ENCODE results near the gene HGS.

Gene HGS, protein sequence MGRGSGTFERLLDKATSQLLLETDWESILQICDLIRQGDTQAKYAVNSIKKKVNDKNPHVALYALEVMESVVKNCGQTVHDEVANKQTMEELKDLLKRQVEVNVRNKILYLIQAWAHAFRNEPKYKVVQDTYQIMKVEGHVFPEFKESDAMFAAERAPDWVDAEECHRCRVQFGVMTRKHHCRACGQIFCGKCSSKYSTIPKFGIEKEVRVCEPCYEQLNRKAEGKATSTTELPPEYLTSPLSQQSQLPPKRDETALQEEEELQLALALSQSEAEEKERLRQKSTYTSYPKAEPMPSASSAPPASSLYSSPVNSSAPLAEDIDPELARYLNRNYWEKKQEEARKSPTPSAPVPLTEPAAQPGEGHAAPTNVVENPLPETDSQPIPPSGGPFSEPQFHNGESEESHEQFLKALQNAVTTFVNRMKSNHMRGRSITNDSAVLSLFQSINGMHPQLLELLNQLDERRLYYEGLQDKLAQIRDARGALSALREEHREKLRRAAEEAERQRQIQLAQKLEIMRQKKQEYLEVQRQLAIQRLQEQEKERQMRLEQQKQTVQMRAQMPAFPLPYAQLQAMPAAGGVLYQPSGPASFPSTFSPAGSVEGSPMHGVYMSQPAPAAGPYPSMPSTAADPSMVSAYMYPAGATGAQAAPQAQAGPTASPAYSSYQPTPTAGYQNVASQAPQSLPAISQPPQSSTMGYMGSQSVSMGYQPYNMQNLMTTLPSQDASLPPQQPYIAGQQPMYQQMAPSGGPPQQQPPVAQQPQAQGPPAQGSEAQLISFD

DNA sequence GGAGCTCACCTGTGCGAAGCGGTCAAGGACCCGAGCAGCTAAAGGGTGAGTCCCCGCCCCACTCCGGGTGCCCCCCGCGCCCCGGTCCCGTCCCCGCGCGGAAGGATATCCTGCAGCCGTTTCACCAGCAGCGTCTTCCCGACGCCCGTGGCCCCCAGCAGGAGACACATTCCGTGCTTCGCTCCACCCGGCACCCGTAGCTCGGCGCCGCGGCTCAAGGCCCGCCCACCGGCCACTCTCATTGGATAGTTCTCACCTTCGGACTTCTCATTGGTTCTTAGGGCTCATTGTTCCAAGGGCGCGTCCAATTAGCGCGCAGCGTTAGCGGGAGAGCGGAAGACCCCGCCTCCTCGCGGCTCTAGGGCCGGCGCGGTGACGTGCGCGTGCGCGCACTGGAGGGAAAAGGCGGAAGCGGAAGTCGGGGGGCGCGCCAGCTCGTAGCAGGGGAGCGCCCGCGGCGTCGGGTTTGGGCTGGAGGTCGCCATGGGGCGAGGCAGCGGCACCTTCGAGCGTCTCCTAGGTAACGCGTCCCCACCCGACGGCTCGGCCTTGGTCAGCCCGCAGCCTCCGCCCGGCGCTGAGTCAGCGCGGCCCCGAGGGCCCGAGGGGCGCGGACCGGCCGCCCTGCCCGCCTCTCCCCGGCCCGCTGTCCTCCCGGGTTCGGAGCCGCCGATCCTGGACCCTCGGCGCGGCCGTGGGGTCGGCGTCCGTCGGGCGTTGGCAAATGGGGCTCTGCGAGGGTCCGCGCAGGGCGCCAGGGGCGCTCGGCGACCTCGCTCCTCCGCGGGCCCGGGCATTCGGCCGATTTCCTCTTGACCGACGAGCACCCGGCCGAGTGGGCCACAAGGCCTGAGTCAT lies at the start of gene HGS, which contains the start of gene ARL16:
HGS (plus strand) TSS at position 428 of the 858 bp plus-strand sequence; CDS start at position 484, 56 bp downstream.
ARL16 (minus strand) TSS at position 214 of the 858 bp plus-strand sequence; CDS start at position 170, 44 bp downstream.
- peak within 1 kb of the TSS; percentile 97 for H3K4me3 ChIP-seq (ENCODE audit: low read depth, low read length)
- DNase-seq (ENCODE audit: low read depth), result peak; percentile 97

DNA sequence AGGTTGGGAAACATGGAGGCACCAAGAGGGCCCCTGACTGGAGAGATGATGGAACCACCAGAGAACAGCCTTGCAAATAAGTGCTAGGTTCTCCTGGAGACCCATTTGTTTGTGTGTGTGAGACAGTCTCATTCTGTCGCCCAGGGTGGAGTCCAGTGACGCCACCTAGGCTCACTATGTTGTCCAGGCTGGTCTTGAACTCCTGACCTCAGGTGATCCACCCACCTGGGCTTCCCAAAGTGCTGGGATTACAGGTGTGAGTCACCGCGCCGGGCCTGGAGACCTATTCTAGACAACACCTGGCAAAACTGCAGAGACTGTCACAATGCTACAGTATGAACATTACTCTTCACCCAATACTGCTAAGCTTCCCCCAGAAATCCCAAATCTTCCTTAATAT lies 48.4 kb upstream of the HGS start:
- no peak overlapping the region for H3K4me3 ChIP-seq (ENCODE audit: low read depth, low read length)

GRCh38 chr17:81635973-81636504 lies 47.8 kb upstream of the HGS start:
- DNase-seq (ENCODE audit: low read depth), result no peak
- H3K4me3 ChIP-seq (ENCODE audit: low read depth, low read length), result peak overlapping the region; percentile 92

More for the DNA sequence above, 48.4 kb upstream of the HGS start:
- DNase-seq (ENCODE audit: low read depth), result no peak

DNA sequence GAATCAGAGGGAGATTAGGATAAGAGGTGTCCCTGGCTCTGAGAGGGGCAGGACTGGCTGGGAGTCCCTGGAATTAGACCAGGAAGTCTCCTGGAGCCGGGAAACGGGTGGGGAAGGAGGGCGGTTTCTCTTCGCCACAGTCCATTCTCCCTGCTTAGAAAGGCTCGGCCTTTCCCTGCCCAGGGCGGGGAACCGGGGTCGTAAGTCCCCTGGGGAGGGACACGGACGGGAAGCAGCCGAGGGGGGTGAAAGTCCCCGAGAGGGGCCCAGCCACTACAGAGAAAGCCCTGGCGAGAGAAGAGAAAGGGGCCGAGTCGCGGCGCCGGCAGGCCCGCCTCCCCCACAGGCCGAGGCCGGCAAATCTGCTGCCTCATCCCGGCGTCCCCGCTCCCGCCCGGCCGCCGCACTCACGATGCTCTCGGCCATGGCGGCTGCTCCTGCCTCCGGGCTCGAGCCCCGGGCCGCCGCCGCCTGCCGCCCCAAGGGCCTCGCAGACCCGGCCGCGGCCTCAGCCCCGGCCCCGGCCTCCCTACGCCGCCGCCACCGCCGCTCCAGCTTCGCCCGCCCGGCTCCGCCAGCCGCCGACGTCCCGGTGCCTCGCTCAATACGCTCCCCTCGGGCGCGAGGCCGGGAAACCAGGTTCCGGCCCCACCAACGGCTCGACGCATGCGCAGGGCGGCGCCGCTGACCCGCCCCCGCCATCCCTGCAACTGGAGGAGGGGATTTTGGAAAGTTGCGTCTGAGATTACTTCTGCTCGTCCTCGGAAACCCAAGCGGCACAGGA lies 47.1 kb upstream of the HGS start, which contains the start of the genes NPLOC4 and TSPAN10:
NPLOC4 (minus strand) TSS at position 608 of the 784 bp plus-strand sequence; CDS start at position 426, 182 bp downstream.
TSPAN10 (plus strand) TSS at position 692 of the 784 bp plus-strand sequence. CDS start 5,217 bp downstream, outside the sequence.
- peak within 1 kb of the TSS; percentile 92 for H3K4me3 ChIP-seq (ENCODE audit: low read depth, low read length)

DNA sequence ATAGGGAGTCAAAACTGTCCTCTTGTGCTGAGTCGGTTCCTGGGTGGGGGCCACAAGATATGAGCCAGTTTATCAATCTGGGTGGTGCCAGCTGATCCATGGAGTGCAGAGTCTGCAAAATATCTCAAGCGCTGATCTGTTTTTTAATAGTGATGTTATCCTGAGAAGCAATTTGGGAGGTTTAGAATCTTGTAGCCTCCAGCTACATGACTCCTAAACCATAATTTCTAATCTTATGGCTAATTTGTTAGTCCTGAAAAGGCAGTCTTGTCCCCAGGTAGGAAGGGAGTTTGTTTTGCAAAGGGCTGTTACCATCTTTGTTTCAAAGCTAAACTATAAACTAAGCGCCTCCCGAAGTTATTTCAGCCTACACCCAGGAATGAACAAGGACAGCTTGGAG lies 45.1 kb upstream of the HGS start:
- DNase-seq (ENCODE audit: low read depth), result no peak

More for the DNA sequence above, 47.1 kb upstream of the HGS start, which contains the start of the genes NPLOC4 and TSPAN10:
- peak; percentile 45 for DNase-seq (ENCODE audit: low read depth)

GRCh38 chr17:81640011-81640410 lies 43.8 kb upstream of the HGS start:
- H3K4me3 ChIP-seq (ENCODE audit: low read depth, low read length), result no peak overlapping the region
- no peak for DNase-seq (ENCODE audit: low read depth)

More for the DNA sequence above, 45.1 kb upstream of the HGS start:
- no peak overlapping the region for H3K4me3 ChIP-seq (ENCODE audit: low read depth, low read length)

GRCh38 chr17:81641825-81642489 lies 41.9 kb upstream of the HGS start:
- H3K4me3 ChIP-seq (ENCODE audit: low read depth, low read length), result no peak overlapping the region

DNA sequence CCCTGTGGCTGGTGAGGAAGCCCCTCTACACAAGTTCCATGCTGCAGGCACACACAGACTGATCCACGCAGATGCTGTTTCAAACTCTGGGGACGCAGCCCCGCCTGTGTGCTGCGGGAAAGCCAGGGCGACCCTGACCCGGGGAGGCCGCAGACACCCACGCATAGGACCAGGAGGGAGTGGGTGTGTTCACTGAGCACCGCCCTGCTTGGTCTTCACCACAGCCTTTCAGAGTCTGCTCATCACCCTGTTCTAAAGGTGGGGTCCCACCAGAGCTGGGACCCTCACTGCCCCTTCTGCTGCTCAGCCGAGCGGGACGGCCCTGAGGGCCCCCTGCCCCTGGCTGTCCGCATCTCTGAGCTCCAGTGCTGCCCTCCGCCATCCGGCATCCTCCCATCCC lies 39.3 kb upstream of the HGS start:
- H3K4me3 ChIP-seq (ENCODE audit: low read depth, low read length), result no peak overlapping the region
- DNase-seq (ENCODE audit: low read depth), result no peak

More at GRCh38 chr17:81641825-81642489, 41.9 kb upstream of the HGS start:
- DNase-seq (ENCODE audit: low read depth), result no peak

GRCh38 chr17:81644976-81645952 lies 38.5 kb upstream of the HGS start:
- H3K4me3 ChIP-seq (ENCODE audit: low read depth, low read length), result no peak overlapping the region
- no peak for DNase-seq (ENCODE audit: low read depth)

DNA sequence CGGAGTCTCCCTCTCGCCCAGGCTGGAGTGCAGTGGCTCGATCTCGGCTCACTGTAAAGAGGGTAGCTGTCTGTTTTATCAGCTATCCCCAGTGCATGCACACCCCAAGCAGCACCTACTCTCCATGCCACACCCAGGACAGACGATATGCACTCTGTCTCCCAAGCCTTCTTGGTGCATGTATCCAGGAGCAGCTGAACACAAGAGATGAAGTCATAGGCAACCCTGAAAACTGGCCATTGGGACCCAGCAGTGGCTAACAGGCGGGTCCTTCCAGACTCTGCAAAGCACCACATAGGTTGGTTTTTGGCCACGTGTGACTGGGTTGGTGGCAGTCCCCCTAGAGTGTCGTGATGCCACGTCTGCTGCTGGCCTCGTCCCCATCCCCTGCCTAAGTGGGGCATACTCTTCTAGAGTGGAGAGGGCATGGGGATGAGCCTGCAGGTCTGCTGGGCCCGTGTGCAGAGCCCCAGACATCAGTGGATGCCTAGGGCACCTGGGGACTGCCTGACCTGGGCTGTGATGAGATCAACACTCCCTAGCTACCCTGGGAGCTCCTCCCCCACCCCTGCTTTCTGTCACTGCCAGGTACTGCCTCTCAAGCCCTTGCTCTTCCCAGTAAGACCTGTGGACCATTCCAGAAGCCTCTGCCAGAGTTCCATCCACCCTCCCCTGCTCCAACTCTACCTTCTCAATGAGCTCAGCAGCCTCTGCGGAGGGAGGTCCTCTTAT lies 36.8 kb upstream of the HGS start:
- no peak overlapping the region for H3K4me3 ChIP-seq (ENCODE audit: low read depth, low read length)
- DNase-seq (ENCODE audit: low read depth), result no peak

DNA sequence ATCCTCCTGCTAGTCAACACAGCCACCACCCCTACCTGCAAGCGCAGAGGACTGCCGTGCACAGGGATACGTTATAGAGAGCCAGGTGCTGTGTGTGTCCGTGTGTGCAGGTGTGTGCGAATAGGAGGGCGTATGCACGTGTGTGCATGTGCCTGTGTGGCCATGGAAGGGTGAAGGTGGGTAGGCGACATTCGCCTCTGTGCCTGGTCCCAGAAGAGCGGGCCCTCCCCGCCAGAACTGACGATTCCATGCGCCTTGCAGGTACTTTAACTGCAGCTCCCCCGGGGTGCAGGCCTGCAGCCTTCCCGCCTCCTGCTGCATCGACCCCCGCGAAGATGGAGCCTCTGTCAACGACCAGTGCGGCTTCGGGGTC lies 36.2 kb upstream of the HGS start:
- DNase-seq (ENCODE audit: low read depth), result no peak
- no peak overlapping the region for H3K4me3 ChIP-seq (ENCODE audit: low read depth, low read length)

DNA sequence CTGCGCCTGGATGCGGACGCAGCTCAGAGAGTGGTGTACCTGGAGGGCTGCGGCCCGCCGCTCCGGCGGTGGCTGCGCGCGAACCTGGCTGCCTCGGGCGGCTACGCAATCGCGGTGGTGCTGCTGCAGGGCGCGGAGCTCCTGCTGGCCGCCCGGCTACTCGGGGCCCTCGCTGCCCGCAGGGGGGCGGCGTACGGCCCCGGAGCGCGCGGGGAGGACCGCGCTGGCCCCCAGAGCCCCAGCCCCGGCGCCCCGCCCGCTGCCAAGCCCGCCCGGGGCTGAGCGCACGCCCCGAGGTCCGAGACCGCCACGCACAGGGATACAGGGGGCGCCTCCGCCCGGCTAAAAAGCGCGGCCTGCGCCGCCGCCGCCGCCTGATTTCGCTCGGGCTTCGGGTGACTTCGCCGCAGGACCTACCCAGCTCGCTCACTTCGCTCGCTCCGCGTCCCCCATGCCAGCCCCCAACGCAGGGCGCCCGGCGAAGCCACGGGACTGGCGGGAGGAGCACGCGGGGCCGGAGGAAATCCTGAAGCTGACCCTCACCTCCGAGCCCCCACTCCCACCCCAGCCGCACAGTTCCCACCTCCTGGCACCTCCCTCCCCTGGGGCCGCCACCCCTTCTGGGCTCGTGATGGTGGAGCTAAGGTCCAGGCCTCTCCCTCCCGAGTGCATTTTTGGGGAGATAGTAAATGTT lies 35.7 kb upstream of the HGS start:
- H3K4me3 ChIP-seq (ENCODE audit: low read depth, low read length), result no peak overlapping the region
- no peak for DNase-seq (ENCODE audit: low read depth)

DNA sequence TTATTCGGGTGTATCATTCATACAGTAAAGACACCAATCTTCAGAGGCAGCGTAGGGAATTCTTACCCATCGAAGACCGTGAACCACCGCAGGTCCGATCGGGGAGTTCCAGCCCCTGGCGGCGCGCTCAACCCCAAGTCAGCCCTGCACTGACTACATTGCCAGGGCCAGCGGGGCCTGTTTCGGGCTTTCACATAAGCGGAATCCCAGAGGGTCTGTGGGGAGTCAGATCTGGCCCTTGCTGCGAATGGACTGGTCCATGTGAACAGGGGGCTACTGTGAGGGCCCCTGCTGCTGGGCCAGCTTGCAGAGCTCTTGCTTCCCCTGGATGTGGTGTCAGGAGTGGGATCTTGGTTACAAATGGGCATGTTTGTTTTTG lies 35.1 kb upstream of the HGS start:
- no peak overlapping the region for H3K4me3 ChIP-seq (ENCODE audit: low read depth, low read length)
- no peak for DNase-seq (ENCODE audit: low read depth)

DNA sequence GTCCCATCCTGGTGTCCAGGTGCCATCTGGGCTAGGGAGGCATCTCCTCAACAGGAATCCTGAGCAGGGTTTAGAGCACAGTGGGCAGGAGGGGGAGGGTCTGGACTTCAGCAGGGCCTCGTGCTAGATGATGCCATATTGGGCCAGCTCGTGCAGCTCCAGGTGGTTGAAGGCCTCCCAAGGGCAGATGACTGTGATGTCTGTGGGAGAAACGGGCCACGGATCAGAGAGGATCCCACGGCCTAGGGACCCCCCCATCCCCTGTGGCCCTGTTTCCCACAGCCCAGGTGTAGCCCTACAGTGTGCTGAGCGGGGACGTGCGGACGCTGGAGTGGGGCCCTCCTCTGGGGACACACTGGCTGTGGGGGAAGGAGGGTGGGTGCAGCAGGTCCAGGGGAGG lies 32.9 kb upstream of the HGS start:
- no peak for DNase-seq (ENCODE audit: low read depth)
- H3K4me3 ChIP-seq (ENCODE audit: low read depth, low read length), result no peak overlapping the region

DNA sequence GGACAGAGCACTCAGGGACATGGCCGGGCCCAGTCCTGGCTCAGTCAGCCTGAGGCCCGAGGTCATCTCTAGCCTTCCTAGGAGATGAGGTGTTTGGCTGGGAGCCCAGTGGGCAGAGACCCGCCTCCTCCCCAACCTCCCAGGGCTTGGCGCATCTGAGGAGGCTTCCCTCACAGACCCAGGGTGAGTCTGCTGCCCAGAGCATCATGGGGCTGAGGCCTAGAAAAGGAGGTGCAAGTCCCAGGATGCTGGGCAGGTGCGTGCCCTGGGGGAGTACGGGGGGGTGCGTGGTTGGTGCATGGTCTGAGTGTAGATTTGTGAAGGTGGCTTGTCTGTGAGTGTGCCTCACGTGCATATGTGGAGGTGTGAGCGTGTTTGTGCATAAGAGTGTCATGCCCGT lies 32.1 kb upstream of the HGS start:
- DNase-seq (ENCODE audit: low read depth), result peak; percentile 63
- no peak overlapping the region for H3K4me3 ChIP-seq (ENCODE audit: low read depth, low read length)

Data from skeletal muscle cell (primary cell).